ENCODE measurements around the gene TRIM4. TPM values are rescaled to one million over a fixed set of nuclear protein-coding genes. Genes with fewer than 3 reads are reported as not detected.
"Not testable (repeated sequence)": the region's sequence is repeated elsewhere in the genome, so short reads cannot be mapped to it uniquely, and the experiment has no call there.

Gene TRIM4
- total RNA-seq, 1 donor, result 27.2 TPM

DNA sequence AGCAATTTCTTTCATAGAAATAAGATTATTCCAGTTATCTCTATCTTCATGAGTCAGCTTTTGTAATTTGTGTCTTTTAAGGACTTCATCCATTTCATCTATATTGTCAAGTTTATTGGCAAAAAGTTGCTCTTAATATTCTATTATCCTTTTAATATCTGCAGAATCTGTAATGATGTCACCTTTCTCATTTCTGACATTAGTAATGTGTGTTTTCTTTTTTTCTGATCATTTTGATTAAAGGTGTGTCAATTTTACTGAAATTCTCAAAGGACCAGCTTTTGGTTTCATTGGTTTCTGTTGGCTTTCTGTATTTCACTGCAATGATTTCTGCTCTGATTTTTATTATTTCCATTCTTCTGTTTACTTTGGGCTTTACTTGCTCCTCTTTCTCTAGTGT is 24.6 kb downstream of the TRIM4 start:
- DNase-seq (ENCODE audit: low read depth), result no peak
- TF ChIP-seq, protein P1, sequence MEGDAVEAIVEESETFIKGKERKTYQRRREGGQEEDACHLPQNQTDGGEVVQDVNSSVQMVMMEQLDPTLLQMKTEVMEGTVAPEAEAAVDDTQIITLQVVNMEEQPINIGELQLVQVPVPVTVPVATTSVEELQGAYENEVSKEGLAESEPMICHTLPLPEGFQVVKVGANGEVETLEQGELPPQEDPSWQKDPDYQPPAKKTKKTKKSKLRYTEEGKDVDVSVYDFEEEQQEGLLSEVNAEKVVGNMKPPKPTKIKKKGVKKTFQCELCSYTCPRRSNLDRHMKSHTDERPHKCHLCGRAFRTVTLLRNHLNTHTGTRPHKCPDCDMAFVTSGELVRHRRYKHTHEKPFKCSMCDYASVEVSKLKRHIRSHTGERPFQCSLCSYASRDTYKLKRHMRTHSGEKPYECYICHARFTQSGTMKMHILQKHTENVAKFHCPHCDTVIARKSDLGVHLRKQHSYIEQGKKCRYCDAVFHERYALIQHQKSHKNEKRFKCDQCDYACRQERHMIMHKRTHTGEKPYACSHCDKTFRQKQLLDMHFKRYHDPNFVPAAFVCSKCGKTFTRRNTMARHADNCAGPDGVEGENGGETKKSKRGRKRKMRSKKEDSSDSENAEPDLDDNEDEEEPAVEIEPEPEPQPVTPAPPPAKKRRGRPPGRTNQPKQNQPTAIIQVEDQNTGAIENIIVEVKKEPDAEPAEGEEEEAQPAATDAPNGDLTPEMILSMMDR (IDR thresholded peaks at IDR 0.05; ENCODE audit: insufficient read depth, low read depth, low read length), result no peak
- no peak overlapping the region for H3K4me3 ChIP-seq (ENCODE audit: low read depth, low read length)

DNA sequence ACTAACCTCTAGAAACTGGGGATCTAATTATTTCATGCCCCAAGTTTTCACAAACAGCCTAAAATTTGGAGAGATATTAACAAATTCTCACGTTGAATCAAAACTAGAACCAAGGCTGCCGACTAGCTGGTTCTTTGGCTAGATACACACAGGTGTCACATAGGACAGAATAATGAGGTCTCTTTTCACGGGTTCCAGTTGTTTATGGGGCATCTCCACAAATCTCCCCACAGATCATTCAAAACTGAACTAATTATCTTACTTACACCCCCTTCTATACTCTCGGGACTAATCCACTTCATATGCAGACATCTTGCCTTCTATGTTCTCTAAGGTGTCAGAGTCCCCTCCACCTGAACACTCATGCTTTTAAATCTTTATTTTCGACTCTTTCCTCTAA is 26.1 kb downstream of the TRIM4 start:
- TF ChIP-seq, protein P1 (IDR thresholded peaks at IDR 0.05; ENCODE audit: insufficient read depth, low read depth, low read length), result no peak

DNA sequence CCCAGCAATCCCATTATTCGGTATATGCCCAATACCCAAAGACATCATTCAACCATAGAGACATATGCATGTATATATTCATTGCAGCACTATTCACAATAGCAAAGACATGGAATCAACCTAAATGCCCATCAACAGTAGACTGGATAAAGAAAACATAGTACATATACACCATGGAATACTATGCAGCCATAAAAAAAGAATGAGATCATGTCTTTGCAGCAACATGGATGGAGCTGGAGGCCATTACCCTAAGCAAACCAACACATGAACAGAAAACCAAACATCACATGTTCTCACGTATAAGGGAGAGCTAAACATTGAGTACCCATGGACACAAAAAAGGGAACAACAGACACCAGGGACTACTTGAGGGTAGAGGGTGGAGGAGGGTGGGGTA is 29.0 kb downstream of the TRIM4 start:
- not testable (repeated sequence) for H3K4me3 ChIP-seq (ENCODE audit: low read depth, low read length); DNase-seq (ENCODE audit: low read depth)

More for the DNA sequence above, 26.1 kb downstream of the TRIM4 start:
- no peak for DNase-seq (ENCODE audit: low read depth)
- no peak overlapping the region for H3K4me3 ChIP-seq (ENCODE audit: low read depth, low read length)

DNA sequence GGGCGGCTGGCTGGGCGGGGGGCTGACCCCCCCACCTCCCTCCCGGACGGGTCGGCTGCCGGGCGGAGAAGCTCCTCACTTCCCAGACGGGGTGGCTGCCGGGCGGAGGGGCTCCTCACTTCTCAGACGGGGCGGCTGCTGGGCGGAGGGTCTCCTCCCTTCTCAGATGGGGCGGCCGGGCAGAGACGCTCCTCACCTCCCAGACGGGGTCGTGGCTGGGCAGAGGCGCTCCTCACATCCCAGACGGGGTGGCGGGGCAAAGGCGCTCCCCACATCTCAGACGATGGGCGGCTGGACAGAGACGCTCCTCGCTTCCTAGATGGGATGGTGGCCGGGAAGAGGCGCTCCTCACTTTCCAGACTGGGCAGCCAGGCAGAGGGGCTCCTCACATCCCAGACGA is 31.0 kb downstream of the TRIM4 start:
- H3K4me3 ChIP-seq (ENCODE audit: low read depth, low read length); DNase-seq (ENCODE audit: low read depth): not testable (repeated sequence)

DNA sequence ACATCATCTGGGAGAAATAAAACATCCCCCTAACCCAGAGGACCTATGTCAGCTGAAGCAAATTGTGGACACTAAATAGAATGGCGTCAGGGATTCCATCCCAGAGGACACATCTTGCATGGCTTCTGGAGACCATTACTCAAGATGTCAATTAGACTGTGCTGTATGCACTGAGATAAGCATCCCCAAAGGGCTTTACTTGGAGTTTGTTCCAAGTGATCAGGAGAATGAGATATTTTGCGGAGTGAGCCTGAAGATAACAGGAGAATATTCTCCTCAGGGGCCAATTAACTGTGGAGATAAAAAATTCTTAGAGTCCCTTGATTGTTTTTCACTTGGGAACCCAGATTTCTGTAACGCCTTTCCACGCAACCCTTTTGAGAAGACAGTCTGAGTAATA is 38.0 kb downstream of the TRIM4 start:
- H3K4me3 ChIP-seq (ENCODE audit: low read depth, low read length), result no peak overlapping the region
- TF ChIP-seq, protein P1 (IDR thresholded peaks at IDR 0.05; ENCODE audit: insufficient read depth, low read depth, low read length), result no peak
- DNase-seq (ENCODE audit: low read depth), result no peak

DNA sequence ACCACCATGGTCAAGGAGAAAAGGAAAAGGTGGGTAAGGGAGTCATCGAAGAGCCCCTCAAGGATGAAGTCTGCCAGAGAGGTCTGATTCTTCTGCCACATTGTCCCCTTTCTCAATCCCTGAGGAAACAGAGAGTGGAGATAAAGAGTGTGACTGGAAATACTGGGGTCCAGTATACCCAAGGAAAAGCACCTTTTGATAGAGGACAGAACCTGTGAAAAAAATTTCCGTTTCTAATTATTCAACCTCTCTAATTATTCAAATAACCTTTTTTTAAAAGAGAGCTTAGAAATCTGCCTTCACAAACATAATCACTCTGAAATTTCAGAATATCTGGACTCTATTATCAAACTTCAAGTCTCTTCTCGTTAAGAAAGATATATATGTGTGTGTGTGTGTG is 42.4 kb downstream of the TRIM4 start, which contains the start of gene OR2AE1:
TSS of gene OR2AE1 (minus strand) at position 101 of the 400 bp plus-strand sequence. CDS start at position 101, 0 bp downstream.
- TF ChIP-seq, protein P1 (IDR thresholded peaks at IDR 0.05; ENCODE audit: insufficient read depth, low read depth, low read length), result no peak
- no peak for DNase-seq (ENCODE audit: low read depth)
- H3K4me3 ChIP-seq (ENCODE audit: low read depth, low read length), result no peak within 1 kb of the TSS

DNA sequence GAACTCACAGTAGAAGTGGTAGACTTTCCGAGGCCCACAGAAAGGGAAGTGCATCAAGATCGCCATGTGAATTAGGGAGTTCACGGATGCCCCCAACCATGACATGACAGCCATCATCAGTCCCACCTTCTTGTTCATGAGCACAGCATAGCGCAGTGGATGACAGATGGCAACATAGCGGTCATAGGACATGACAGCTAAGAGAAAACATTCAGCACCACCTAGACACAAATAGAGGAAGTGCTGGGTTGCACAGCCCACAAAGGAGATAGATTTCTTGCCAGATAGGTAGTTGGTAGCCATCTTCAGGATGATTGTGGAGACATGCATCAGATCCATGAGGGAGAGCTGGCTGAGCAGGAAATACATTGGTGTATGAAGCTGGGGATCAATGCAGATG is 42.8 kb downstream of the TRIM4 start:
- TF ChIP-seq, protein P1 (IDR thresholded peaks at IDR 0.05; ENCODE audit: insufficient read depth, low read depth, low read length), result no peak
- no peak overlapping the region for H3K4me3 ChIP-seq (ENCODE audit: low read depth, low read length)
- DNase-seq (ENCODE audit: low read depth), result no peak

DNA sequence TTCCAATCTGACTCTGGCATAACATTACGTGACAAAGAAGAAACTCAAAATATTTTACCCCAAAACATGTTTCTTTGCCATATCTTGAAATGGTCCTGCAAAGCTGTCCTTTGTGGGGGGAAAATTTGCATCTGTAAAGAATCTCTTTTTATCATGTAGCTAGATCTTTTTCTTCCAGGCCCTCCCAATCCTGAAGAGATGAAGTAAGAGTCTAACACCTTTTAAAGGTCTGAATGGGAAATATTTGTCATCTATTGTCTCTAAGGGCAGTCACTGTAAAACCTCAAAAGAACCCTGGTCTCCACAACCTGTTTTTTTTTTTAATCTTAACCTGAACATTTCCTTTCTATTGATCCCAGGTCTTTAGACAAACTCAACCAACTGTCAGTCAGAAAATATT is 51.1 kb downstream of the TRIM4 start:
- TF ChIP-seq, protein P1 (IDR thresholded peaks at IDR 0.05; ENCODE audit: insufficient read depth, low read depth, low read length), result no peak
- no peak for DNase-seq (ENCODE audit: low read depth)
- H3K4me3 ChIP-seq (ENCODE audit: low read depth, low read length), result no peak overlapping the region

DNA sequence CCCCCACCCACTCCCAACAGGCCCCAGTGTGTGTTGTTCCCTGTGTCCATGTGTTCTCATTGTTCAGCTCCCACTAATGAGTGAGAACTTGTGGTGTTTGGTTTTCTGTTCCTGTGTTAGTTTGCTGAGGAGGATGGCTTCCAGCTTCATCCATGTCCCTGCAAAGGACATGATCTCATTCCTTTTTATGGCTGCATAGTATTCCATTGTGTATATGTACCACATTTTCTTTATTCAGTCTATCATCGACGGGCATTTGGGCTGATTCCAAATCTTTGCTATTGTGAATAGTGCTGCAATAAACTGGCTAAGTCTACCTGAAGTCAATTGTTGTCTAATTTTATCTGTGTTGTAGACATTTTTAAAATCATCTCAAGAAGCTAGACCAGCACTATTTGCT is 51.9 kb downstream of the TRIM4 start:
- DNase-seq (ENCODE audit: low read depth); H3K4me3 ChIP-seq (ENCODE audit: low read depth, low read length): not testable (repeated sequence)
